Activated naive CD8-positive, alpha-beta T cell treated with anti-CD3 and anti-CD28 coated beads for 36 hours (primary cell): ENCODE results near the gene FAM50A. TPM values are rescaled to one million over a fixed set of nuclear protein-coding genes. Genes with fewer than 3 reads are reported as not detected.

ENCODE experiments used
- DNase-seq: peaks from one replicate; pipeline ENCODE4 v3.0.0; 2021
- H3K27ac Mint-ChIP-seq: one replicate; pipeline ENCODE4 v1.8.0; 2022; ENCODE audit warnings: mild to moderate bottlenecking, moderate library complexity, mixed read lengths
- H3K27me3 Mint-ChIP-seq: one replicate; pipeline ENCODE4 v1.8.0; 2022; ENCODE audit warnings: mild to moderate bottlenecking, mixed read lengths
- H3K36me3 Mint-ChIP-seq: one replicate; pipeline ENCODE4 v1.8.0; 2021; ENCODE audit warnings: mild to moderate bottlenecking, mixed read lengths
- H3K4me1 Mint-ChIP-seq: one replicate; pipeline ENCODE4 v1.8.0; 2021; ENCODE audit warnings: mixed read lengths
- H3K4me3 Mint-ChIP-seq: one replicate; pipeline ENCODE4 v1.8.0; 2022; ENCODE audit warnings: mild to moderate bottlenecking, moderate library complexity, mixed read lengths
- H3K9me3 Mint-ChIP-seq: one replicate; pipeline ENCODE4 v1.8.0; 2022; ENCODE audit warnings: mixed read lengths
- total RNA-seq, 2 experiments: library from RNA; stranded (reverse); gene quantifications; one replicate each; pipeline ENCODE4 v1.2.3, GENCODE V29; 2021

Gene FAM50A
- total RNA-seq, 2 experiments from 2014 or later, result 45.3 to 46.4 TPM

- Mint-ChIP-seq H3K4me3 (peak overlapping the region; percentile 76), H3K9me3 (no peaks in the 10 kb centered on the region), H3K4me1 (peaks cover 8% of the 10 kb centered on the region), H3K27me3 (no peaks in the 10 kb centered on the region), H3K36me3 (no peaks in the 10 kb centered on the region), H3K27ac (peak overlapping the region; percentile 78)
- no peak for DNase-seq
Measured at GRCh38 chrX:154443479-154443910, 446 bp upstream of the FAM50A start.

DNA sequence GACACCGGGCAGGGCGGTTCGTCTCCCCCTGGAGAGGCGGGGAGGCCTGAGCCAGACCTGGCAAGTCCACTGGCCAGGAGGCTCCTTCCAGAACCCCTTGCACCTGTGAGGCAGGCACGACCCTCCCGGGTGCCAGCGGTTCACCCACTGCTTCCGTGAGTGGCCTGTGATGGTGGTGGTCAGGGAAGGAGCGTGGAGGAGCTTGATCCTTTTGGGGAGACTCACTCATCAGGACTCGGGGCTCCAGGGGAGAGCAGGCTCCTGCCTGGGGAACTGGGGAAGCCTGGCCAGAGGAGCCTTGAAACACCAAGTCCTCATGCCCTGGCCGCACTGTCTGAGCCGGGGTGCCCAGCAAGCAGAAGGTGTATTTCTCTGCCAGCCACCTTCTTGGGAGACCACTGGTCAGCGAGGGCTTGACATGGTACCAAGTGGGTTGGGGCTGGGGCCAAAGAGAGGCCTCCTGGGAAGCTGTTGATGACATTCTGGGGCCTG, 860 bp downstream of the FAM50A start:
- Mint-ChIP-seq H3K9me3 (no peaks in the 10 kb centered on the region), H3K4me3 (peak overlapping the region; percentile 57), H3K4me1 (peaks cover 4% of the 10 kb centered on the region), H3K27me3 (no peaks in the 10 kb centered on the region), H3K36me3 (no peaks in the 10 kb centered on the region), H3K27ac (peak overlapping the region; percentile 16)
- no peak for DNase-seq

- H3K27me3 Mint-ChIP-seq, result no peaks in the 10 kb centered on the region
- no peaks in the 10 kb centered on the region for H3K4me1 Mint-ChIP-seq
- H3K27ac Mint-ChIP-seq, result no peak overlapping the region
- DNase-seq, result no peak
- no peaks in the 10 kb centered on the region for H3K9me3 Mint-ChIP-seq
- H3K36me3 Mint-ChIP-seq, result no peaks in the 10 kb centered on the region
- H3K4me3 Mint-ChIP-seq, result no peak overlapping the region
Measured at GRCh38 chrX:154445776-154446175, 1.8 kb downstream of the FAM50A start.

GRCh38 chrX:154446430-154446829, 2.5 kb downstream of the FAM50A start:
- DNase-seq, result no peak
- no peaks in the 10 kb centered on the region for H3K4me1 Mint-ChIP-seq
- no peaks in the 10 kb centered on the region for H3K9me3 Mint-ChIP-seq
- H3K27ac Mint-ChIP-seq, result no peak overlapping the region
- no peaks in the 10 kb centered on the region for H3K27me3 Mint-ChIP-seq
- no peak overlapping the region for H3K4me3 Mint-ChIP-seq
- no peaks in the 10 kb centered on the region for H3K36me3 Mint-ChIP-seq

- no peak overlapping the region for H3K4me3 Mint-ChIP-seq
- no peak overlapping the region for H3K27ac Mint-ChIP-seq
- no peaks in the 10 kb centered on the region for H3K27me3 Mint-ChIP-seq
- H3K36me3 Mint-ChIP-seq, result no peaks in the 10 kb centered on the region
- H3K4me1 Mint-ChIP-seq, result no peaks in the 10 kb centered on the region
- H3K9me3 Mint-ChIP-seq, result no peaks in the 10 kb centered on the region
- DNase-seq, result no peak
Measured at GRCh38 chrX:154448484-154448883, 4.5 kb downstream of the FAM50A start.

GRCh38 chrX:154449618-154450017, 5.7 kb downstream of the FAM50A start:
- DNase-seq, result no peak
- no peak overlapping the region for H3K27ac Mint-ChIP-seq
- no peaks in the 10 kb centered on the region for H3K9me3 Mint-ChIP-seq
- H3K4me1 Mint-ChIP-seq, result no peaks in the 10 kb centered on the region
- H3K4me3 Mint-ChIP-seq, result no peak overlapping the region
- H3K27me3 Mint-ChIP-seq, result no peaks in the 10 kb centered on the region
- peaks cover 2% of the 10 kb centered on the region for H3K36me3 Mint-ChIP-seq

DNA sequence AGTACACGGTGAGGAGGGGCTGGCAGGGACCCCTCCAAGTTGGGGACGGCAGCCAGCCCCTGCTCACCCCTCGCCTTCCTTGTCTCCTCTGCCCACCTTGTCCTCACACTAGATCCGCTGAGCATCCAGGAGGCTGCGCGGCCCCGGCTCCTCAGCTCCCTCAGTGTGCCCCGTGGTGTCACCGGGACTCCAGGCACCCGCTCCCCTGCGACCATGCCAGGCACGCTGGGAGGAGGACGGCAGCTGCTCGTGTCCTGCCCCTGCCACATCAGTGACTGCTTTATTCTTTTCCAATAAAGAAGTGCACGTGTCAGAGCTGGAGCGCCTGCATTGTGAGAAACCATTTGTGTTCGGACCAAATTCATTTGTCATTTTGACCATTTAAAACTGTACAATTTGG, 6.4 kb downstream of the FAM50A start:
- Mint-ChIP-seq H3K27ac (no peak overlapping the region), H3K36me3 (peaks cover 2% of the 10 kb centered on the region), H3K4me1 (no peaks in the 10 kb centered on the region), H3K9me3 (no peaks in the 10 kb centered on the region), H3K4me3 (no peak overlapping the region), H3K27me3 (no peaks in the 10 kb centered on the region)
- DNase-seq, result no peak

GRCh38 chrX:154452823-154453222, 8.9 kb downstream of the FAM50A start:
- H3K27ac Mint-ChIP-seq, result no peak overlapping the region
- H3K27me3 Mint-ChIP-seq, result no peaks in the 10 kb centered on the region
- H3K4me3 Mint-ChIP-seq, result no peak overlapping the region
- no peak for DNase-seq
- no peaks in the 10 kb centered on the region for H3K9me3 Mint-ChIP-seq
- H3K4me1 Mint-ChIP-seq, result peaks cover 4% of the 10 kb centered on the region
- peaks cover 2% of the 10 kb centered on the region for H3K36me3 Mint-ChIP-seq

- H3K36me3 Mint-ChIP-seq, result peaks cover 2% of the 10 kb centered on the region
- no peaks in the 10 kb centered on the region for H3K9me3 Mint-ChIP-seq
- H3K27me3 Mint-ChIP-seq, result no peaks in the 10 kb centered on the region
- DNase-seq, result peak; percentile 69
- H3K4me1 Mint-ChIP-seq, result peaks cover 4% of the 10 kb centered on the region
- H3K4me3 Mint-ChIP-seq, result peak overlapping the region; percentile 87
- peak overlapping the region; percentile 87 for H3K27ac Mint-ChIP-seq
Measured at GRCh38 chrX:154457491-154458115, 13.7 kb downstream of the FAM50A start.

DNA sequence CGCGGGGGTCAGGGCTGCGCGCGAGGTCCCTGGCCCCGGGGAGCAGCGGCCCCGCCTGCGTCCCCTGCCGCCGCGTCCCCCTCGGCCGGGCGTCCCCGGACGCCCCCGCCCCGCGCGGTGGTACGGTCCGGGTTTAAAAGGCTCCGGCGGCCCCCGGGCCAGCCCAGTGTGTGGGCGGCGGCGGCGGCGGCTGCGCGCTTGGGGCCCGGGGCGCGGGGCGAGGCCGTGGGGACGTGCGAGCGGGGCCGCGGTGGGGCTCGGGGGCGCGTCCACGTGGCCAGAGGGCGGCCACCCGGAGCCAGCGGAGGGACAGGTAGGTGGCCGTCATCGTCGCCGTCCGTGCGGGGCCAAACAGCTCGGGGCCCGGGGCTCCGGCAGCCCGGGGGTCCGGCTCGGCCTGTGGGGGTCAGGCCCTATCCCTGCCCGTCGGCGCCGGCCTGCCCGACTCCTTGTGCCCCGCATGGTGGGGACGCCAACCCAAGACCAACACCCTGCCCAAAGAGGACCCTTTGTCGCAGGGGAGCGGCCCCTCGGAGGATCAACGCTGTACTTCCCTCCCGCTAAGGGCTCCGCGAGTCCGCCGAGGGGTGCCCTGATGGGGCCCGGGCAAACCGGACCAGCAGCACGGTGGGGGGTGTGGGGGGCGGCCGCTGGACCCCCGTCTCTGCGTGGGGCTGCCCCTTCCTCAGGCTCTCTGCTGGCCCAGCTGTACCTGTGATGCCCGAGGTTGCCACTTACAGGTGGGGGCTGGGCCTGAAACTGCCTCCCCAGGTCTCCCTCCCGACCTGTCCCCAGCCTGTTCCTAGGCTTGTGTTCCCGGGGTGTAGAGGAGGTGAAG, 14.4 kb downstream of the FAM50A start, which contains the start of gene PLXNA3:
TSS of gene PLXNA3 (plus strand) at position 166 of the 838 bp plus-strand sequence. CDS start 1,903 bp downstream, outside the sequence.
- H3K36me3 Mint-ChIP-seq, result peaks cover 2% of the 10 kb centered on the region

DNA sequence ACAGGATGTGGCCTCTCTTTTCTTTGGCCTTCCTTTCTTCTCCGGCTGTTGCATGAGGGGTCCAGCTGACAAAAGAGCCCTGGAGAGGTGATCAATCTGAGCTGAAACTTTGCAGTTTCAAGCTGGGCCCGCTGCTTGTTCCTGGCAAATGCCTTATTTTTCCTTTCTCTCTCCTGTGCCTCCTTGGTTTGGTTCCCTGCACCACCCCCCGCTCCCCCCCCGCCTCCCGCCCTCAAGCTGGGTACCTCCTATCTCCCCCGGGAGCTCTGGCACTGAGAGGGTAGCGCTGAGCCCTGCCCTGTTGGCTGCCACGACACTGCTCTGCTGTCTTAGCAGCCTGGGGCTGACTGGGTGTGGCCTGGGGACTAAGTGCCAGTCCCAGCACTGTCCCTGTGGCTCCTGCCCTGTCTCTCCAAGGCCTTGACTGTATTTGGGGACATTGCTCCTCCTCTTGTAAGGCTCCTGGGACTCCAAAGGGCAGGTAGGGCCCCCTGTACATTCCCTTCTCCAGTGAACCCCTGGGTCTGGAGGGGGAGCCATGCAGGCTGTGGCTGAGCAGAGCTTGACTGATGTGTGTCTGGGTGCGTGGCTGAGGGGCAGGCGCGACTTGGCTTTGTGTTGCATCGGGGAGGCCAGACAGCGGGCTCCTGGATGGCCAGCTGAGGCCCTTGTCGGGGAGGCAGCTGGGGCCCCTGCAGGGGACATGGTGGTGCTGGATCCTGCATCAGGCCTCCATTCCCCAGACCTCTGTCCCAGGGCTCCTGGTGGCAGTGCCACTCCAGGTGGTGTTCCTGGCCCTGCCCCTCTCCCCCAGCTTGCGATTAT, 15.2 kb downstream of the FAM50A start:
- Mint-ChIP-seq H3K27ac (peak overlapping the region; percentile 42), H3K27me3 (no peaks in the 10 kb centered on the region), H3K36me3 (peaks cover 2% of the 10 kb centered on the region), H3K9me3 (no peaks in the 10 kb centered on the region), H3K4me1 (peaks cover 4% of the 10 kb centered on the region), H3K4me3 (peak overlapping the region; percentile 82)
- DNase-seq, result no peak

More for the DNA sequence above, 14.4 kb downstream of the FAM50A start, which contains the start of gene PLXNA3:
- peak within 1 kb of the TSS; percentile 87 for H3K27ac Mint-ChIP-seq
- H3K9me3 Mint-ChIP-seq, result no peaks in the 10 kb centered on the region
- peaks cover 4% of the 10 kb centered on the region for H3K4me1 Mint-ChIP-seq
- H3K27me3 Mint-ChIP-seq, result no peaks in the 10 kb centered on the region
- peak; percentile 76 for DNase-seq
- H3K4me3 Mint-ChIP-seq, result peak within 1 kb of the TSS; percentile 87

- peaks cover 4% of the 10 kb centered on the region for H3K4me1 Mint-ChIP-seq
- no peaks in the 10 kb centered on the region for H3K36me3 Mint-ChIP-seq
- H3K9me3 Mint-ChIP-seq, result no peaks in the 10 kb centered on the region
- no peaks in the 10 kb centered on the region for H3K27me3 Mint-ChIP-seq
- H3K4me3 Mint-ChIP-seq, result peak overlapping the region; percentile 82
- DNase-seq, result no peak
- H3K27ac Mint-ChIP-seq, result no peak overlapping the region
Measured at GRCh38 chrX:154459832-154460231, 15.9 kb downstream of the FAM50A start.

GRCh38 chrX:154460326-154460725, 16.4 kb downstream of the FAM50A start:
- H3K4me1 Mint-ChIP-seq, result peaks cover 4% of the 10 kb centered on the region
- H3K27me3 Mint-ChIP-seq, result no peaks in the 10 kb centered on the region
- H3K36me3 Mint-ChIP-seq, result no peaks in the 10 kb centered on the region
- peak overlapping the region; percentile 82 for H3K4me3 Mint-ChIP-seq
- no peak overlapping the region for H3K27ac Mint-ChIP-seq
- DNase-seq, result no peak
- H3K9me3 Mint-ChIP-seq, result no peaks in the 10 kb centered on the region

DNA sequence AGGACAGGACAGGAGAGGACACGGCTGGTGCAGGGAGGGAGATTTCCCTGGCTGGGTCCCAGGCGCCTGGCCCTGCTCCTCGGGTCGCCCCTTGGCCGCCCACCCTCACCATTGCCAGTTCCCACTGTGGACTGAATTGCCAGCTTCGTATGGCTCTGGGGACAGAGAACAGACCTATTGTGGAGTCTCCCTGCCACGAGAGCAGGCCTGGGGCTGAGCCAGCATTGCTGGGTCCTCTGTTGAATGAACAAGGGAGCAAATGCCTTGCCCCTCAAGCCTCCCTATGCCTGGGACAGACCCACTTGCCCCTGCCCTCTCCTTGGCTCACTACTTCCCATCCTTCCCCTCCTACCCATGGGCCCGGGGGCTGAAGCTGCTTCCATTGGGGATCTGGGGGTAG, 18.5 kb downstream of the FAM50A start:
- Mint-ChIP-seq H3K27me3 (no peaks in the 10 kb centered on the region), H3K36me3 (no peaks in the 10 kb centered on the region), H3K9me3 (no peaks in the 10 kb centered on the region), H3K4me1 (peaks cover 1% of the 10 kb centered on the region), H3K27ac (no peak overlapping the region), H3K4me3 (no peak overlapping the region)
- no peak for DNase-seq
